GM12875 (cell line): Measurements from ENCODE around the gene MAGI2.

Experiments
- H3K4me3 ChIP-seq: one replicate; pipeline ENCODE4 v1.5.1; 2011; ENCODE audit warnings: low read depth, low read length, control low read depth
- TF ChIP-seq, protein P1 (sequence below): IDR thresholded peaks from 2 replicates; pipeline ENCODE4 v1.5.1; 2011; ENCODE audit warnings: low read depth, mild to moderate bottlenecking, control low read depth, inconsistent platforms, low read length, moderate library complexity, borderline replicate concordance; ENCODE audit not compliant: insufficient read depth

The MAGI2 gene

DNA sequence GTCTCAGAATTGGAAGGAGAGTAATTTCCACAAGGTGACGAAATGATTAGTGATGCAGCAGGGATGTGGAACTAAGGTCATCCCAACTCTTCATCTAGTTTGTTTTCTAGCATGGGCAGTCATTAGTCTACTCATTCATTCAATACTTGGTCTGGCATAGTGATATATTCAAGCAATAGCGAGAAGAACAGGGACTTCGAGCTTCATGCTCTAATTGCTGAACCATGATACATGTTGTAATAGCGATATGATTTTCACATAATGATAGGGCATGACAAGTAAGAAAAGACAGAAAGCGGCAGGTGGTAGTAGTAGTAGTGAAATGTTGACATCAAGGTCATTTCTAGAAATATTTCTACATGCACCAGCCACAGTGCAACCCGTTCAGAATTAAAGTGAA, 1002.8 kb downstream of the MAGI2 start:
- no peak overlapping the region for H3K4me3 ChIP-seq
- TF ChIP-seq, protein P1, sequence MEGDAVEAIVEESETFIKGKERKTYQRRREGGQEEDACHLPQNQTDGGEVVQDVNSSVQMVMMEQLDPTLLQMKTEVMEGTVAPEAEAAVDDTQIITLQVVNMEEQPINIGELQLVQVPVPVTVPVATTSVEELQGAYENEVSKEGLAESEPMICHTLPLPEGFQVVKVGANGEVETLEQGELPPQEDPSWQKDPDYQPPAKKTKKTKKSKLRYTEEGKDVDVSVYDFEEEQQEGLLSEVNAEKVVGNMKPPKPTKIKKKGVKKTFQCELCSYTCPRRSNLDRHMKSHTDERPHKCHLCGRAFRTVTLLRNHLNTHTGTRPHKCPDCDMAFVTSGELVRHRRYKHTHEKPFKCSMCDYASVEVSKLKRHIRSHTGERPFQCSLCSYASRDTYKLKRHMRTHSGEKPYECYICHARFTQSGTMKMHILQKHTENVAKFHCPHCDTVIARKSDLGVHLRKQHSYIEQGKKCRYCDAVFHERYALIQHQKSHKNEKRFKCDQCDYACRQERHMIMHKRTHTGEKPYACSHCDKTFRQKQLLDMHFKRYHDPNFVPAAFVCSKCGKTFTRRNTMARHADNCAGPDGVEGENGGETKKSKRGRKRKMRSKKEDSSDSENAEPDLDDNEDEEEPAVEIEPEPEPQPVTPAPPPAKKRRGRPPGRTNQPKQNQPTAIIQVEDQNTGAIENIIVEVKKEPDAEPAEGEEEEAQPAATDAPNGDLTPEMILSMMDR: no peak

DNA sequence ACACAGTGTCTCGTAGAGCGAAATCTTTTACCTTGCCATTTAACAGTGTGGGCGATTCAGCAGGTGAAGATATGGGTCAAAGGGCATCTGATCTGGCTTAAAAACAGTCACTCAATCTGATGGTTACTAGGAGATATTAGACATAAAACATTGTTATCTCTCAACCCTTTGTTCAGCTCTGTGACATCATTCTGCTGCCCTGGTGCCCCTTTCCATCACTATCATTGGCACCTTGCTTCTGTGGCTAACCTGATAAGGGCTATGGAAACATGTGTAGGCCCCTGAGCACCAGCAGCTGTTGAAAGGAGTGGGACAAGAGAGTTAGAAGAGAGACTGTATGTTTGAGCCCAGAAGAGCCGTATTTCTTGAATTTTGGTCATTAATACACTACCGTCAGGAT, 1004.6 kb downstream of the MAGI2 start:
- H3K4me3 ChIP-seq: no peak overlapping the region
- TF ChIP-seq, protein P1: no peak

GRCh38 chr7:78444267-78444666, 1009.2 kb downstream of the MAGI2 start:
- no peak overlapping the region for H3K4me3 ChIP-seq
- TF ChIP-seq, protein P1: no peak

DNA sequence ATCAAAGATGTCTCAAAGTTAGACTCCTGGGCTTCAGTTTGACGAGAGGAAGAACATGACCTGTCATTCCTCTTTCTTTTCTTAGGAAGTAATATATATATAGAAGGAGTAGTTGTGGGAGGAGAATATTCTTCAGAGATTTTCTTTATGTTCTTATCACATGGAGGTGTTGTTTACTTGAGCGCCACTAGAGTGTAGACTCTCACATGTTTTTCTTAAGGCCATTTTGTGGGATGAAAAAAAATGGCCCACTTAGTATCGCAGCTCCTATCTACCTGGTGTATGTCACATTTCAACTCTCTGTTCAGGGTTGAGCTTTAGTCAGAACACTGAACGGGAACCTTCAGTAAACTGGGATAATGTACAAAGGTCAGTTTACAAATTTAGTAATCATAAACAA, 1009.7 kb downstream of the MAGI2 start:
- TF ChIP-seq, protein P1: no peak
- H3K4me3 ChIP-seq: no peak overlapping the region

DNA sequence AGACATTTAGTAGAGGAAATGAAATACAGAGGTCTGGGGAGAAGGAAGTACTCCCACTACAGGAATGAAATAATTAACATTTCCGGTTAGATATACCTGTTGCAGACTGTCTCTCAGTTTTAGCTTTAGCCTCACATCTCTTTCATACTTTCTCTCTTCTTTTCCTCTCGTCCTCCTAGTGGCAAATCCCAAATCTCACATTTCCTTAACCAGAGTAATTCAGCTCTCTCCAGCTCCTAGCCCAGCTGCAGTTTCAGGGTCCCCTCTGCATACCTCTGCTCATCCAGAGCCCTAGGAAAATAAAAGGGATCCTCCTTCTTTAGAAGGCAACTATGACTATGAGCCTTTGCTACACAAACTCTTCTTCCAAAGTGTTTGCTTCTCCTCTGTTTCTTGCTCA, 1011.7 kb downstream of the MAGI2 start:
- TF ChIP-seq, protein P1: no peak
- no peak overlapping the region for H3K4me3 ChIP-seq

- no peak overlapping the region for H3K4me3 ChIP-seq
- TF ChIP-seq, protein P1: no peak
Measured at GRCh38 chr7:78438433-78438832, 1015.0 kb downstream of the MAGI2 start.

DNA sequence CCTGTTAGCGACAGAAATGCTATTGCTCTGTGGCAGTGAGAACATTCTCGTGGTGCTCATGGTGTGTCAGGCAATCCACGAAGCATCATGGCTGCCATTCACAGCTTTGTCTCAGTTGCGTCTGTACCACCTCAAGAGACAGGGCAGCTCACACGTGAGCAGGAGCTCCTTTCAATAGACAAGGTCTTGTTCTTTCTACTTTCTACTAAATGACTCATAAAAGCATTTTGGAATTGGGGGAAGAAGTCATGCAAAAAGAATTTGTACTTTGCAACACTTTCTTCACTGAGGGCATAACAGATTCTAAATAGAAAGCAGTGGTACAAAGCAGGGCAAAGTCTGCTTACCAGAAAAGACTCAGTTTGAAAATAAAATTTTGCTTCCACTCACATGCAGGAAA, 1016.3 kb downstream of the MAGI2 start:
- TF ChIP-seq, protein P1: no peak

More for the DNA sequence above, 1016.3 kb downstream of the MAGI2 start:
- no peak overlapping the region for H3K4me3 ChIP-seq
